D341Med (cell line): ENCODE results near the gene TMEM116.
"Not testable (repeated sequence)": the region's sequence is repeated elsewhere in the genome, so short reads cannot be mapped to it uniquely, and the experiment has no call there.

ENCODE experiments used
- DNase-seq: peaks from one replicate; pipeline ENCODE4 v3.0.0; 2012; ENCODE audit warnings: low spot score

The TMEM116 gene

GRCh38 chr12:111976291-111976690 lies 36.7 kb downstream of the TMEM116 start:
- DNase-seq = no peak

- no peak for DNase-seq
These were observed 37.6 kb downstream of the TMEM116 start for GRCh38 chr12:111975161-111975931.

GRCh38 chr12:111971800-111972199 lies 41.2 kb downstream of the TMEM116 start:
- no peak for DNase-seq

GRCh38 chr12:111964935-111965334 lies 48.0 kb downstream of the TMEM116 start:
- no peak for DNase-seq

- not testable (repeated sequence) for DNase-seq
These were observed 53.4 kb downstream of the TMEM116 start for GRCh38 chr12:111959518-111959917.

- not testable (repeated sequence) for DNase-seq
These were observed 55.7 kb downstream of the TMEM116 start for GRCh38 chr12:111957224-111957623.

- no peak for DNase-seq
These were observed 58.0 kb downstream of the TMEM116 start for GRCh38 chr12:111954969-111955368.

GRCh38 chr12:111953455-111953854 lies 59.5 kb downstream of the TMEM116 start:
- DNase-seq = no peak

- not testable (repeated sequence) for DNase-seq
These were observed 60.7 kb downstream of the TMEM116 start for GRCh38 chr12:111952084-111952787.

- not testable (repeated sequence) for DNase-seq
These were observed 61.8 kb downstream of the TMEM116 start for GRCh38 chr12:111950961-111951676.

GRCh38 chr12:111943929-111944328 lies 69.0 kb downstream of the TMEM116 start:
- DNase-seq = no peak

GRCh38 chr12:111942557-111942956 lies 70.4 kb downstream of the TMEM116 start:
- no peak for DNase-seq

GRCh38 chr12:111937429-111937828 lies 75.5 kb downstream of the TMEM116 start:
- no peak for DNase-seq

GRCh38 chr12:111936869-111937268 lies 76.1 kb downstream of the TMEM116 start:
- no peak for DNase-seq

- DNase-seq = no peak
These were observed 80.7 kb downstream of the TMEM116 start for GRCh38 chr12:111932241-111932640.

GRCh38 chr12:111927346-111927745 lies 85.6 kb downstream of the TMEM116 start:
- no peak for DNase-seq

- DNase-seq = no peak
These were observed 86.3 kb downstream of the TMEM116 start for GRCh38 chr12:111926631-111927030.

- DNase-seq = no peak
These were observed 87.8 kb downstream of the TMEM116 start for GRCh38 chr12:111925171-111925570.

- no peak for DNase-seq
These were observed 105.2 kb downstream of the TMEM116 start for GRCh38 chr12:111907740-111908139.

GRCh38 chr12:111905502-111905901 lies 107.5 kb downstream of the TMEM116 start:
- no peak for DNase-seq

- DNase-seq = no peak
These were observed 108.5 kb downstream of the TMEM116 start for GRCh38 chr12:111904446-111904975.

- DNase-seq = no peak
These were observed 111.8 kb downstream of the TMEM116 start for GRCh38 chr12:111901182-111901581.

GRCh38 chr12:111894556-111894955 lies 118.4 kb downstream of the TMEM116 start:
- no peak for DNase-seq
